NCI-H1105 (cell line): Measurements from ENCODE around the gene EPB41.
"Not testable (repeated sequence)": the region's sequence is repeated elsewhere in the genome, so short reads cannot be mapped to it uniquely, and the experiment has no call there.

Experiments used
- DNase-seq: peaks from one replicate; lab custom pipeline; 2025; lab: John Stamatoyannopoulos, UW

Gene EPB41

GRCh38 chr1:28914228-28915030 is at the start of gene EPB41:
Gene EPB41 (plus strand): TSS chr1:28914569. CDS start chr1:28987438, 72,869 bp downstream.
- DNase-seq: peak; percentile 98

GRCh38 chr1:28864695-28865094 is 49.7 kb upstream of the EPB41 start:
- no peak for DNase-seq

GRCh38 chr1:28865997-28866650 is 48.2 kb upstream of the EPB41 start:
- no peak for DNase-seq

- DNase-seq: no peak
These were observed 46.5 kb upstream of the EPB41 start for GRCh38 chr1:28867850-28868249.

GRCh38 chr1:28869952-28870351 is 44.4 kb upstream of the EPB41 start:
- no peak for DNase-seq

GRCh38 chr1:28871631-28872401 is 42.6 kb upstream of the EPB41 start:
- no peak for DNase-seq

- DNase-seq: not testable (repeated sequence)
These were observed 39.2 kb upstream of the EPB41 start for GRCh38 chr1:28875134-28875533.

- peak; percentile 76 for DNase-seq
These were observed 37.1 kb upstream of the EPB41 start for GRCh38 chr1:28877132-28877781.

- no peak for DNase-seq
These were observed 35.6 kb upstream of the EPB41 start for GRCh38 chr1:28878796-28879195.

GRCh38 chr1:28882009-28882628 is 32.2 kb upstream of the EPB41 start:
- DNase-seq: peak; percentile 89

GRCh38 chr1:28883242-28883616 is 31.1 kb upstream of the EPB41 start:
- no peak for DNase-seq

- DNase-seq: no peak
These were observed 28.9 kb upstream of the EPB41 start for GRCh38 chr1:28885472-28885877.

- no peak for DNase-seq
These were observed 28.2 kb upstream of the EPB41 start for GRCh38 chr1:28885977-28886730.

- DNase-seq: peak; percentile 75
These were observed 27.5 kb upstream of the EPB41 start for GRCh38 chr1:28886731-28887418.

GRCh38 chr1:28887419-28887834 is 26.9 kb upstream of the EPB41 start:
- no peak for DNase-seq

- DNase-seq: no peak
These were observed 26.3 kb upstream of the EPB41 start for GRCh38 chr1:28887835-28888682.

GRCh38 chr1:28888915-28889314 is 25.5 kb upstream of the EPB41 start:
- no peak for DNase-seq

- no peak for DNase-seq
These were observed 25.0 kb upstream of the EPB41 start for GRCh38 chr1:28889357-28889756.

- no peak for DNase-seq
These were observed 23.9 kb upstream of the EPB41 start for GRCh38 chr1:28890435-28890834.
